Cerebellar cortex (tissue), 1 donor: ENCODE results near the gene VAV2.
A peak's percentile ranks its signal among the peaks of the same experiment; 100 is the strongest.

ENCODE experiments used
- DNase-seq: peaks from one replicate; pipeline ENCODE4 v3.0.0-alpha.2; 2015; ENCODE audit warnings: low spot score

VAV2 gene

DNA sequence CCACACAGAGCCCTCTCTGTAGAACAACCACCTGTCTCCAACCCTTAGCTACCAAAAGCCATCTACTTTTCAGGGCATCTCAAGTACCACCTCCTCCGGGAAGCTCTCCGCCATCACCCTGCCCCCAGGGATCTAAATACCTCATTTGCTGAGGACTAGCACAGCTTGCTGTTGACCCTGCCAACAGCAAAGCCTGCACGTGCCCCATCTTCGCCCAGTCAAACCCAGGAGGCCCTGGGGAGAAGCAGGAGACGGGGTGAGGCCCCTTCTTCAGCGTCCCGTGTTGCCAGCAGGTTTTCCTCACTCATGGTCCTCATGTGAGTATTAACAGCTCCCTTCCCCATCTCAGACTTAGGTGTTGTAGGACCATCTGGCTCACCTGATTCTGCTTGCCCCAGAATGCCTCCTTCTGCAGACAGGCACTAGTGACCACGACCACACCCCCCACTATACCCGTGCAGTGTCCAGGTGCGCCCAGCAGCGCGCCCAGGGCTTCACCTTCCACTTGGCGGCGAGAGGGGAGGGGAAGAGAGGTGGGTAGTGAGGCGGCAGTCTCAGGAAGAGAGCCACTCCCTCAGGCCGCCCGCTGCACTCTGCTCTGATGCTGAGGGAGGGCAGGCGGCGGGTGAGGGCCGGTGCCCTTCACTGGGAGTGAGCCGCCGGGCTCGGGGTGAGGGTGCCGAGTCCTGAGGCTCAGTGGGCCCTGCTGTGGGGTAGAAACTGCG, 11.1 kb downstream of the VAV2 start:
- no peak for DNase-seq

DNA sequence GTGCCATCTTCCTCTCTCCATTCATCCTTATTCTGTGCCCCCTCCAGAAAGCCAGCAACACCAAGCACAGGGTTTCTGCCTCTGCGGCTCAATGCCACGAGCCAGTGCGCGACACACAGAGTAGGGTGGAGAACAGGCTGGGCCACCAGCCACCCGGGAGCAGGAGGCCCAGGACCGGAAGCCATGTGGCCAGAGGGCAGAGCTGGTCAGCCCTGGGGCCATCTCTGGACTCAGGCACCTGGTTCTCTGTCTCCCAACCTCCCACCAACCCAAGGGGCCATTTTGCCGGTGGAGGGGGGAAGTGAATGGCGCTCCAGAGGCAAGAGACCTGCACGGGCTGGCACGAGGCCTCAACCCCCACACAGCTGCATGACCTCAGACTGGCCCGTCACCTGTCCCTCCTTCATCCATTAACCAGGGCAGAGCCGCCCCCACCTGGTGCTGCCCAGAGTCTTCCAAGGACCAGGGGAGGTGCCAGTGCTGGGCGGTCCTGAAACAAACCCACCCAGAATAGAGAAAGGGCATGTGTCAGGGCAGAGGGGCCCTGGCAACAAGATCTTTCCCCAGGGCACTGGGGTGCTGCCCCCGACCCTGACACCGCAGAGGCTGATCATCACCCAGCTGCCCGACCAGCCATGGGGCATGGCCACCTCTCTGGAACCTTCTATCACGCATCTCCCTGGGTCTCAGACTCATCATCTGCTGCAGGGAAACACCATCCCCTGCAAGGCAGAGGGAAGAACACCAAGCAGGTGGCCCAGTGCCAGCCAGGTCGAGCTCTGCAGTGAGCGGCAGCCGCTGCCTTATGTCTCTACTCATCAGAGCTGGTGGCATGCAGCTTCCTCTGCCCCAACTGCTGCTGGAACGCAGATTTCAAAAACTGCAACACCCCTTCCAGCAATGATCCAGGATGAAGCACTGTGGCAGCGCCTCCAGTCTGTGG, 11.9 kb downstream of the VAV2 start:
- DNase-seq = peak; percentile 28

DNA sequence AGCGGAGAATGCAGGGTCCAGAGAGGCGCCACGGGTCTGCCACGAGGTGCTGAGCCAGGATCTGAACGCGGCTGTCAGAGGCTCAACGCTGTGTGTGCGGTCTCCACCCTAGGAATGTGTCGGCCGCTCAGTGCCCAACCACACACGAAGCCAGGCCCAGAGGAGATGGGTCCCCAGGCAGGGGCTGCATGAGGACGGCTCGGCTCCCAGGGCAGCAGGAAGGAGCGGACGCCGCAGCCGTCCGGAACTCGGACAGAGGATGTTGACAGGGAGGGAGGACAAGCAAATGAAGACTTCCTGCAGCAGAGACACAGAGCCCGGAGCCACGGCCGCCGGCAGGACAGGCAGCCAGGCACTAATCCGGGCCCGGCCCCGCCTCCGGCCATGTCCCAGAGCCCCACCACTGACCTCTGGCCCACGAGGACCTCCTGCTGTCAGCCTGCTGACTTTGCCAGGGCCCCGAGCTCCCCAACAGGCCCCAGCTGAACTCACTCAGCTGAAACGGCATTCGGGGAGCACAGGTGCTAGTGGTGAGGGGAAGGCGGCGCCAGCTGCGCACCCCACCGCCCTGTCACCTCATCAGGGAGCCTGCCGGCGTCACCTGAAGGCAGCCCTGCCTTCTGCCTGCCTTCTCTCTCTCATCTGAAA, 12.7 kb downstream of the VAV2 start:
- no peak for DNase-seq

DNA sequence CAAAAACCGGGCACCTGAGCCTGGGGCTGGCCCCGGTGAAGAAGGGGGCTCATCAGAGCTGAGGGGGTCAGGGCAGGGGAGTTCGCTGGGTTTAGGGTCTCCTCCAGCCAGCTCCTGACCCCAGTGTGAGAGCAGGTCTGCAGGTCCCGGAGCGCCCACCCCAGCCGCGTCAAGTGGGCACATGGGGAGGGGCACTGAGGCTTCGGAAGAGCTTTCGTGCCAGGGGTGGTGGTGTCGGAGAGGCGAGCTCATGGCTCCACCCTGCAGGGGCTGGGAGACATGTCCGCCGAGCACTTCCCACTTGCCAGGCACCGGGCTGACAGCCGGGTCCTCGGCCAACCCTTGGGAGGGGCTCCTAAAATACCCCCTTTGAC, 13.2 kb downstream of the VAV2 start:
- no peak for DNase-seq

DNA sequence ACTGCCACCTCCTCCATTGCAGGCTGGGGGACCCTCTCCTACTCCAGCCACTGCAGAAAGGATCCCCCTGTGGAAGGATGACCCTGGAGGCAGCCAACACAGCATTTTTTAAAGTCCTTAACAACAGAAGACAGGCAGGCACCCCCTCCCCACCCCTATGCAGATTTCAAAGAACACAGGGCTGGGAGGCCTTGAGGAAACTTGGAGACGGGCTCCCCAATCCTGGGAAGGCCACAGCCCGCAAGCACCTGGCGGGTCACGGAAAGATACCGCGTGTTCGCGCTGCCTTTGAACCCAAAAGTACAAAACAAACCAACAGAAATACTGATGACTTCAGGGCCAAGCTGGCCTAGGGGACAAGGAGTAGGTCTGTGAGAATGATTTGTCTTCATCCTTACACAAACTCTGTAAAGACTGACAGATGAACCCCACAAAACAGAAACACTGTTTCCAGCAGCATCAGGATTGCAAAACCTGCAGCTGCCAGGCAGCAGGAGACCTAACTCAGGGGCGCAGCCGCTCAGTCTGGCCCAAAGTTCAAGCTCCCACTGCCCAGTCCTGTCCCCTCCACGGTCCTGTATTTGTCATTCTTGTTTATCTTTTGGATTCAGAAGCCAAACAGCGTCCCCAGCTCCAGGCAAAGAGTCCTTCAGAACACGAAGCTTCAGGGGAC, 13.8 kb downstream of the VAV2 start:
- no peak for DNase-seq

DNA sequence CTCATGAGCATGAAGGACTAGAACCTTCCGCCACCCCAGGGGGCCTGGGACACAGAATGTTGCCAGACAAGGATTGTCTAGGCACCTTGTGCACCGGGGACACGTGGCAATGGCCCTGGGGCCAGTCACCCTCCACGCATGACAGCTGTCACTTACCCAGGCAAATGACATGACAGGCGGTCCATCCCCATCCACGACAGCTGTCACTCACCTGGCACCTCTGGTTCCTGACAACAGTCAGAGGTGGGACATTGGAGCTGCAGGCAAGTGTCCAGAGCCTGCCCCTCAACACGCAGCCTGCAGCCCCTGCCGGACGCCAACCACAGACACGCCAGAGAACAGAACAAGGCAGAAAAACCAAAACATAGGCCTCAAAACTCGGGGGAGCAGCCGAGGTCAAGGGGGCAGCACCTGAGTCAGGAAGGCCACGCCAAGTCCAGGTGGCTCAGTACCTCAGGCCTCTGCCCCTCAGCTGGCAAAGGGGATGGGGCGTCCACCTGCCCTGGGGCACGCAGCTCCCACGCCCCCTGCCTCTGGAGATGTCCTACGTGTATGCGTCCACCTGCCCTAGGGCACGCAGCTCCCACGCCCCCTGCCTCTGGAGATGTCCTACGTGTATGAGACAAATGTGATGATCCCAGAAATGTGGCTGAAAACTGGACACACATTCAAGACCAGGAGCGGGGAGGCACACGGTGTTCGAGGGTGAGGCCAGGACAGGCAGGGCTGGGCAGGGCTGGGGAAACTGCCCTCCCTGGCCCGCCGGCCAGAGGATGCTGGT, 14.5 kb downstream of the VAV2 start:
- no peak for DNase-seq

DNA sequence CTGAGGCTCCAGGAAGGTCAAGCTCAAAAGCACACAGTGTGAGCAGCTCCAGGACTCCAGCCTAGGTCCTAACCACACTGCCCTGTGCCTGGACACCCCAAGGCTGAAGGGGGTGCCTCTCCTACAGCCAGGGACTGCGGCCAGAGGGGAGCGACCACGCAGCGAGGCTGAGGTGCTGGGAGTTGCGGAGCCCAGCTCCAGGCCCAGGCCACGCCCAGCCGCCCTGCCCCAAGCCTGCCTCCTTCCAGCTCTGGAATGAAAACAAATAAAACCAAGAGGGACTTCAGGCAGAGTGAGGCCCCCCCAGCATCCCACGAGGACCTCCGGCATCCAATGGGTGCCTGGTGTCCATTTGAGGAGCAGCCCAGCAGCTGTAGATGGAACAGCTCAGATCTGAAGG, 15.2 kb downstream of the VAV2 start:
- no peak for DNase-seq

DNA sequence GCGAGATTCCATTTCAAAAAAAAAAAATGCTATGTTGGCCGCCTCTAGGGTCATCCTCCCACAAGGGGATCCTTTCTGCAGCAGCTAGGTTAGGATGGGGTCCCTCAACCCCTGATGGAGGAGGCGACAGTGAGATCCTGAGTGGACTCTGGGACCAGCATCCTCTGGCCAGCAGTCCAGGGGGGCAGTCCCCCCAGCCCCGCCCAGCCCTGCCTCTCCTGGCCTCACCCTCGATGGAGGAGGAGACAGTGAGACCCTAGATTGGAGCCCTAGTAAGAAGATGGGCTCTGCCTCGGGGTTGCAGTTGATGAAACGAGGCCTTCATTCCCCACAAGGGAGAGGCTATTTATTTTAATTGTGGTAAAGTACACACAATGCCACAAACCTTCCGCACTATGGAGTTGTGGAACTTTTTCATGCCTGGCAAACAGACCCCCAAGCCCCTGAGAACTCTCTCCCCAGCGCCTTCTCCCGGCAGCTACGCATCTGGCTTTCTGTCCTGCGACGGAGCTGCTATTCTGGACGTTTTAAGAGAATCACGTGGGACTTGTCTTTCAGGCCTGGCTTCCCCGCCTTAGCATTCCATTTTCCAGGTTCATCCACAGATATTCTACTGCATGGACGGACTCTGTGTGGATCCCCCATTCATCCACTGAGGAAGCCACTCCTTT, 15.8 kb downstream of the VAV2 start:
- DNase-seq = no peak

DNA sequence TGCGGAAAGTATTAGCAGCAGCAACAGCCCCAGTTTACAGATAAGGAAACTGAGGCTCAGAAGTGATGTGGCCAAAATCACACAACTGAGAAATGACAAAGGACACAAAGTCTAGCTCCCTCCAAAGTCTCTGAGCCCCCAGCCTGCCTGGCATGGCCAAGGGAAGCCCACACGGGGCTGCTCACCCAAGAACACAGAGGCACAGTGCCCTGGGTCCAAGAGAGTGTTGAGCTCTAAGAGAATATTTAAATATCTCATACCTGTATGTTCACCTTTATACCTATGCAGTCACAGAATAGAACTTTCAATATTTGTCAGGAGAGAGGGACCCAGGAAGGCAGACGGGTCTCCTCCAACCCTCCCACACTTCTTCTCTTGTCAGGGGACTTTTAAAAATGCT, 16.6 kb downstream of the VAV2 start:
- DNase-seq = no peak

DNA sequence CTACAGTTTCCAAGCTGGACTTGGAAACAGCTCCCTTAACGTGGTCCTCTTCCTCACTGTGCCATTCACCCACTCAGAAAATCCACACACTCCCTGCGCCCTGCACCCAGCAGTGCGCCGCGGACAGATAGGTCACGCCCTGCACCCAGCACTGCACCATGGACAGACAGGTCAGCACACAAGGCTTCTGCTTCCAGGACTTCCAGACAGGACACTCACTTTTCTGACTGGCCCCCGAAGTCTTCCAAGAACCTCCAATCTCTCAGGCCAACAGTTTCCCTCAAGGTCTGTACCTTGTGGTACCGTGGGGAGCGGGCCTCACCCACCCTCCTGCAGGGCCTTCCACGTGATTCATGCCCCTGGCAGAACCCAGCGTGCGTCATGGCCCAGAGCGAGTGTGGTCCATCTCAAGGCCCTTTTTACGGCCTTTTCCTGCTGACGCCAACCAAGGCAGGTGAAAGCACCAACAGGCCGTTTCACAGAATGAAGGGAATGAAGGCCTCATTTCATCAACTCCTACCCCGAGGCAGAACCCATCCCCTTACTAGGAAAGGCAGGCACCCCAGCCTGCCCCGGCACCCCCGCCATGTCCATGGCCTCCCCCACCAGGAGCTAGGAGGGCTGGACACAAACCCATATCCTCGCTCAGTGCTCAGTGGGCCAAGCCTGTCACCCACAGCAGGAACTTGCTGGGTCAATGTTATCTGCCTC, 17.3 kb downstream of the VAV2 start:
- no peak for DNase-seq

DNA sequence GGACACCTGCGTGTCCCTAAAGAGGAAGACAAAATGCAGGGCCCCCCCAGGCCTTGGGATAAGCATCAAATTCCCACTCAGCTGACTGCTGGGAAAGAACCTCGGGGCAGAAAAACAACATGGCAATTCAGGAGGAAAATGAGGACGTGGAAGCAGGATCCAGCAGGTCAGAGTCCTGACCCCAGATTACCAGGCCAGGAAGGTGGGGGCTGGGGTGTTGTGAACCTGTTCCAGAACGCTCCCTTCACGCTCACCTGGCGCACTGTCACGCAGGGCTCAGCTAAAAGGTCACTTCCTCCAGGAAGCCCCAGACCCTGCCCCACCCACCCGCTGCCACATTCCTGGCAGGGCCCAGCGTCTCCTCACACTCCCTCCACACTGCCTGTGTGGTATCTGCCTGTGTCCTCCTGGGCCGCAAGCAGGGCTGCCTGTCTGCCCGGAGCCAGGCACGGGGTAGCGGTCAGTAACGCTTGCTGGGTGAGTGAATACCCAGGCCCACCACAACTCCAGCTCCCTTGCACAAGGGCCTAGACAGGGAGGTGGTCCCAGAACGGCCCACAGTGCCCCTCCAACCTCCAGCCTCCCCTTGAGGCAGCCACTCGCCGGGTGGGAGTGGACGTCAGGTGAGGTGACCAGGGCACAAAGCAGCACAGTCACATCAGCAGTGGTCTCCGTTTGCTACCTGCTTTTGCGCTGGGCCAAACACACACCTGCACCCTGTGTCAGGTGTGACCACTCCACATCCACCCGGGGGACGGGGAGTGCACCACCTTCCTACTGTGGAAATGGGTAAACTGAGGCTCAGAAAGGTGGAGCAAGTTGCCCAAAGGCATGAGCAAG, 18.1 kb downstream of the VAV2 start:
- no peak for DNase-seq

DNA sequence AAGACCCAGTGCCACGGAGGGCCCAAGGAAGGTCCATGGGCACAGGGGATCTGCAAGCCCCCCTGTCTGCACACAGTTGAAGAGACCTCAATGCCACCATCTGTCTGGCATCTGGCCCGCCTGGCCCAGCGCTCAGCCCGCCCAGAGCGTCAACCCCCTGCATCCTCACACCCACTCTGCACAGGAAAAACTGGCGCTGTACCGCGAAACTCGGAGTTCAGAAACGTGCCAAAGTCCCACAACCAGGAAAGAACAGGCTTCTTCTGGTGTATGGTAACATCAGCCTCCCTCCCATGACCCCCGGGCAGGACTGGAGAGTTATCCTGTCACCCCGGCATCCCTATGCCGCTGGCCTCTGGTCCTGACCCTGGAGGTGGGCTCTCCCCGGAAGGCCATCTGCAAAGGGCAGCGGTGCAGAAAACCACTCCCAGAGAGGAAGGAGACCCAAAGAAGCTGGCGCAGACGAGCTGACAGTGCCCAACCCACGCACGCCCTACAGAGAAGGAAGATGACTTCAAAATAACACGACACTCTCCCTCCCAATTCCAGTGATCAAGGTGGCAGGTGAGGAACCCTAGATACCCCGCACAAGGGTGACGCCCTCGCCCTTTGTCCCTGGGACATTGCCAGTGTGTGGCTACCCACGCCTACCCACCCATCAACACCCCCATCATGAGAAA, 18.9 kb downstream of the VAV2 start:
- no peak for DNase-seq

DNA sequence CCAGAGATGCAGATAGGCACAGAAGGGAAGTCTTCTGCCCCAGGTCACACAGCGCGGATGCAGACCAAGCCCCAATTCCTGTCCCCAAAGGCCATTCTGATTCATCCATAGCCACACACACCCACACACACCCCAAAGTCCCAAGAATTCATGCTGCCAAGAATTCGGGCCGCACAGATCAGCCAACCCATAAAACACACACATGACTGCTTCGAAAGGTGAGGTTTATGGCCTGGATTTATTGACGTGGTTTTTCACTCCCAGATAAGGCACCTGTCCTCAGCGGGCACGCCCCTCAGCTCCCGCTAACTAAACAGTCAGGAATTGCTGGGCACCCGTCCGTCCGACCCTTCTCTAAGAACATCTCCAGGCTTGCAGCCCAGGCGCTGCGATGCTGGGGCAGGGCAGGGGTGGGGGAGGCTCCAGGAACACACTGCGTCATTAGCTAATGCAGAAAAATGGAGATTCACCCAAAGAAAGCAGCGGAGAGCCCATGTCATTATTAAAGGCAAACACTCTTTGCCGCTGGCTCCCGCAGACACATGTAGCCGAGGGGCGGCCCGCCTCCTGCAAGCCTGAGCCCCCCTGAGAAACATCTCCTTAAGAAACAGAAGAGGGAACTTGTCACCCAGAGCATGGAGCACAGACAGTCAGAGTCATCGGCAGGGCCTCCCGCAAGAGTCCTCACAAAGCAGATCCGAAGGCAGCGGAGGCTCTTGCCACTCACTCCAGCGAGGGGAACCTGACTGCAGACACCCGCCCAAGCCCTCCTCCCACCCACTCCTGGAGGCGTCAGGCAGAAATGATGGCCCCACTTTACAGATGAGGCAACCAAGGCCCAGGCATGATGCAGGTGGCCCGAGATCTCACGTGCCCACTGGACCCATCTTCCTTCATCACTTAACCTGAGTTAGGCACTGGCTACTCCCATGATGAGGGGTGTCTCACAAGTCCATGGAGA, 19.9 kb downstream of the VAV2 start:
- no peak for DNase-seq

DNA sequence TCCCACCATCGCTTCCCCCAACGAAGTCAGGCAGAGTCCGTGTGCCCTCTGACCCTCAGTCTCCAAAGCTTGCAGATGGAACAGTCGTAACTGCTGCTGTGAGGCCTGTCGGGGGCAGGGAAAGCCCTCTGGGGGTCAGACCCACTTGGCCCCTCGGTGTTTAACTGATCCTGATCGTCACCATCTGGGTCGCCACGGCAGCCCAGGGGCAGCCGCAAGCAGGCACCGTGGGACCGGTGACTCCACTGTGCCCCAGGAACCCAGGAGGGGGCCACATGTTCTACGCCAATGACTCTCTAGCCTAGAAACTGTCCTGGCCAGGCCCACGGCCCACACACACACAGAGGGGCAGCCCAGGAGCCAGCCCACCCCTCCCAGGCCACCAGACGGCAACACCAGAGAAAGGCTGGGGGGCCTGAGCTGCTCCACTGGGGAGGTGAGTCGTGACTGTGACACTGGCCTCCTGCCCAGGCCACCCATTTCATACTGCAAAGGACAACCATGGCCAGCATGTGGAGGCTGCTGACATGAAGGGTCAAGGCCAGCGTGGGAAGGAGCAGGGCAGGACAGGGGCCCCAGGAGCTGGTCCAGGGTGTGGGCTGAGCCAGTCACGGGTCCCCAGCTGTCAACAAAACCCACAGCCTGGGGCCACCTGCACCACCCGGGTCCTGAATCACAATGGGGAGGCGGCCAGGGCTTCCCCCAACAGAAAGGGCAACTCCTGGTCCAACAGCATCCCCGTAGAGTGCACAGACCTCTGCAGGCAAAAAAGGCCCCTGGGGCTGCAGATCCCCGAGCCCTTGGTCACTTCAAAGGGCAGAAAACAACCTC, 20.8 kb downstream of the VAV2 start:
- no peak for DNase-seq

DNA sequence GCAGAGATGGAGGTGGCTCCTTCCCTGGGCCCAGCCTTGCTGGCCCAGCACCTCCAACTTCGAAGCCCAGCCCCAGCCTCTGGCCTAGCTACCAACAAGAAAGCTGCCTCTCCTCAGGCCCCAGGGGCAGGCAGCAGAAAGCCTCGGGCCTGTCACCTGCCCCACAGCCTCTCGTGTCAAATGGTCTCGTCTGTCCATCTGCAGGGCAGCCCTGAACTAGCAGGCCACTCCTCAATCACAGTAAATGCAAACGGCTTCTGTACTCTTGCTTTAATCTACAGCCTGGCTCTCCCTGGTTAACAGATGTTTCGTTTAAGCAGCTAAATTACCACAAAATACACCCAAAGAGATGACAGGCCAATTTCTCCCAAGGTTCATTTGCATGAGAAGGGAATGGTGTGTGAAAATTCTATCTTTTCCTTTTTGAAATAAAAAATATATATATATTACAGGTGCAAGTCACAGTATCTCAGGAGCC, 21.5 kb downstream of the VAV2 start:
- DNase-seq = no peak
